ENCODE measurements around the gene ADGRL3.

ADGRL3 gene

GRCh38 chr4:62028745-62029144 lies 828.6 kb downstream of the ADGRL3 start:
- TF ChIP-seq, protein P1, sequence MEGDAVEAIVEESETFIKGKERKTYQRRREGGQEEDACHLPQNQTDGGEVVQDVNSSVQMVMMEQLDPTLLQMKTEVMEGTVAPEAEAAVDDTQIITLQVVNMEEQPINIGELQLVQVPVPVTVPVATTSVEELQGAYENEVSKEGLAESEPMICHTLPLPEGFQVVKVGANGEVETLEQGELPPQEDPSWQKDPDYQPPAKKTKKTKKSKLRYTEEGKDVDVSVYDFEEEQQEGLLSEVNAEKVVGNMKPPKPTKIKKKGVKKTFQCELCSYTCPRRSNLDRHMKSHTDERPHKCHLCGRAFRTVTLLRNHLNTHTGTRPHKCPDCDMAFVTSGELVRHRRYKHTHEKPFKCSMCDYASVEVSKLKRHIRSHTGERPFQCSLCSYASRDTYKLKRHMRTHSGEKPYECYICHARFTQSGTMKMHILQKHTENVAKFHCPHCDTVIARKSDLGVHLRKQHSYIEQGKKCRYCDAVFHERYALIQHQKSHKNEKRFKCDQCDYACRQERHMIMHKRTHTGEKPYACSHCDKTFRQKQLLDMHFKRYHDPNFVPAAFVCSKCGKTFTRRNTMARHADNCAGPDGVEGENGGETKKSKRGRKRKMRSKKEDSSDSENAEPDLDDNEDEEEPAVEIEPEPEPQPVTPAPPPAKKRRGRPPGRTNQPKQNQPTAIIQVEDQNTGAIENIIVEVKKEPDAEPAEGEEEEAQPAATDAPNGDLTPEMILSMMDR (IDR thresholded peaks at IDR 0.05; ENCODE audit: control insufficient read depth, insufficient read depth, low read depth, low read length, missing control alignments): no peak
- no peak for DNase-seq (ENCODE audit: low read depth)
- H3K4me3 ChIP-seq (ENCODE audit: control insufficient read depth, low read depth, low read length): no peak overlapping the region

DNA sequence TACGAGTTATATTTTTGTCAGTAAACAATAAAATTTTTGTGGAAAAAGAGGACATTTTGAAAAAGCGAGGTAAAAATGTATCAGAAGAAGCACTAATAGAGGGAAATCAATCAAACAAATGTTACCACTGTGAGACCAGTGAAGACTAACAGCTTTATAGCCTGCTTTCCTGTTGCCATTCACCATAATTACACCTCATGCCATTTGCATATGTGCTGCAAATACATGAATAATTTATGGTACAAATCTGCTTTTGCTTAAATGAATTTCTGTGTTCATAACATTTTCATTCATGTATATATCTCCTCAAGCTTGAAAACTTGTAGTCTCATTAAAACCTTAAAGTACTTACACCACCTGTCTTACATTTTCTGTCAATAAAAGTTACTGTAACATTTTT lies 830.8 kb downstream of the ADGRL3 start:
- TF ChIP-seq, protein P1 (IDR thresholded peaks at IDR 0.05; ENCODE audit: control insufficient read depth, insufficient read depth, low read depth, low read length, missing control alignments): no peak
- DNase-seq (ENCODE audit: low read depth): no peak
- no peak overlapping the region for H3K4me3 ChIP-seq (ENCODE audit: control insufficient read depth, low read depth, low read length)

DNA sequence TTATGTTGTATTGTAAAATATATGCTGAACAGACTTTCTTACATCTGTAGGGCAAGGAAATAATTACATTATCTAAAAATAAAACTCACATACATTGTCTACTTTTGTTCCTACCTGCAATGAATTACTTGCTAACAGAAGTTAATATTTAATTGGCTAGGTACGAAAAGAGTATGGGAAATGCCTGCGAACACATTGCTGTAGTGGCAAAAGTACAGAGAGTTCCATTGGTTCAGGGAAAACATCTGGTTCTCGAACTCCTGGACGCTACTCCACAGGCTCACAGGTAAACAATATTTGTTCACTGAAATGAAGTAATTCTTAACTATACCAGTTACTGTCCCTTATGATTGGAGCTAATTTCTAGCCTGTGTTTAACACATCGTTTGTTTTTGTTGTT lies 837.4 kb downstream of the ADGRL3 start:
- TF ChIP-seq, protein P1 (IDR thresholded peaks at IDR 0.05; ENCODE audit: control insufficient read depth, insufficient read depth, low read depth, low read length, missing control alignments): no peak
- no peak overlapping the region for H3K4me3 ChIP-seq (ENCODE audit: control insufficient read depth, low read depth, low read length)
- no peak for DNase-seq (ENCODE audit: low read depth)

DNA sequence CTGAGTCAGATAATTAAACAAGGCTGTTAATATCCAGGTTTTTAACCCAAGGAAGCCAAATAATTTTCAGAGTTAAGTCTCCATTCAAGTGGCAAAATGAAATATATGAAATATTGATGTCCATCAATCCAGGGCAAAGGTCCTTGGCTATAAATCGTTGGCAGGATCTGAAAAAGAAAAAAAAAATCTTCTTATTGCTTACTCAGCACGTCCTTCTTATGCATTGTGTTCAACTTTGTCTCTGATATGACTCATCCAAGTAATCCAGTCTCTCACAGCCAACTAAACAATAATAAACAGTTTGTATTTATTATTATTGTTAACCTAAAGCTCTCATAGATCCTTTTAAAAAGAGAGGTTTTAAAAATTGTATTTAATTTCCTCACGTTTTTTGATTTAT lies 851.2 kb downstream of the ADGRL3 start:
- DNase-seq (ENCODE audit: low read depth): no peak
- H3K4me3 ChIP-seq (ENCODE audit: control insufficient read depth, low read depth, low read length): no peak overlapping the region
- TF ChIP-seq, protein P1 (IDR thresholded peaks at IDR 0.05; ENCODE audit: control insufficient read depth, insufficient read depth, low read depth, low read length, missing control alignments): no peak

GRCh38 chr4:62053974-62054373 lies 853.8 kb downstream of the ADGRL3 start:
- DNase-seq (ENCODE audit: low read depth): no peak

DNA sequence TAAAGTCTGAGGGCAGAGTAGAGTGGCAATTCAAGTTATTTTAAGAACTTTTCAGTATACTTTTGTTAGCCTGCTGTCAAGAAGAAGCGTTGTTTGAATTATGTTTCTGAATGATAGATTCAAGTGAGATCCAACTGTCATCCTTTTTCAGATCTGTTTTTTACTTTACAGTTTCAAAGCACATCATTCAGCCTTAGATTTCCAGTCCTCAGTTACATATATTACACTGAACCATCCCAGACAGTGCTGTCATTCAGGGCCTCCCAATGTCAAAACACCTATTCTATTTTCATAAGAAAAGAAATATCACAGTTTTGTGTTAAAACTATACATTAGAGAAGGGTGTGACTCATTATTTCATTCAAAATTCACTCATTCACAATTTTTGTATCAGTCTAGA lies 856.9 kb downstream of the ADGRL3 start:
- H3K4me3 ChIP-seq (ENCODE audit: control insufficient read depth, low read depth, low read length): no peak overlapping the region
- TF ChIP-seq, protein P1 (IDR thresholded peaks at IDR 0.05; ENCODE audit: control insufficient read depth, insufficient read depth, low read depth, low read length, missing control alignments): no peak
- no peak for DNase-seq (ENCODE audit: low read depth)

More at GRCh38 chr4:62053974-62054373, 853.8 kb downstream of the ADGRL3 start:
- TF ChIP-seq, protein P1 (IDR thresholded peaks at IDR 0.05; ENCODE audit: control insufficient read depth, insufficient read depth, low read depth, low read length, missing control alignments): no peak
- no peak overlapping the region for H3K4me3 ChIP-seq (ENCODE audit: control insufficient read depth, low read depth, low read length)

- no peak for DNase-seq (ENCODE audit: low read depth)
- TF ChIP-seq, protein P1 (IDR thresholded peaks at IDR 0.05; ENCODE audit: control insufficient read depth, insufficient read depth, low read depth, low read length, missing control alignments): no peak
- H3K4me3 ChIP-seq (ENCODE audit: control insufficient read depth, low read depth, low read length): no peak overlapping the region
These were observed 858.4 kb downstream of the ADGRL3 start for GRCh38 chr4:62058571-62058970.
